SU-DHL-6 (cell line): ENCODE data around the gene MAGI3.

ENCODE experiments used
- H2AFZ ChIP-seq: fragments of 200-600 bp; sonication (generic); 2 replicates; pipeline ENCODE4 v1.6.1; 2014; ENCODE audit warnings: low read depth, mild to moderate bottlenecking, moderate library complexity, mixed read lengths, antibody characterized with exemption, low read length; ENCODE audit not compliant: severe bottlenecking
- H3F3A ChIP-seq: fragments of 200-600 bp; shearing (Covaris generic); 2 replicates; pipeline ENCODE4 v1.6.0; 2016; ENCODE audit warnings: antibody characterized with exemption, mild to moderate bottlenecking; ENCODE audit not compliant: insufficient read depth
- H3K27ac ChIP-seq: fragments of 200-600 bp; sonication (generic); 2 replicates; pipeline ENCODE4 v1.5.1; 2016; ENCODE audit warnings: low read depth, mild to moderate bottlenecking, low read length, moderate library complexity, mixed read lengths
- H3K27me3 ChIP-seq: fragments of 200-600 bp; sonication (generic), shearing (Covaris generic); 2 replicates; pipeline ENCODE4 v1.6.0; 2014; ENCODE audit warnings: mild to moderate bottlenecking, low read length
- H3K36me3 ChIP-seq: fragments of 200-600 bp; sonication (generic); 2 replicates; pipeline ENCODE4 v1.6.1; 2014; ENCODE audit warnings: mild to moderate bottlenecking, low read length, mixed read lengths
- H3K4me2 ChIP-seq: fragments of 300-600, 200-600 bp; shearing (Covaris generic), sonication (generic); 2 replicates; pipeline ENCODE4 v1.6.0; 2014; ENCODE audit warnings: low read length, low read depth, mild to moderate bottlenecking; ENCODE audit not compliant: poor library complexity, severe bottlenecking
- H3K4me3 ChIP-seq: fragments of 200-600 bp; sonication (generic); 2 replicates; pipeline ENCODE4 v1.5.1; 2014; ENCODE audit warnings: antibody characterized with exemption, low read length, mild to moderate bottlenecking, mixed read lengths; ENCODE audit not compliant: insufficient read depth, poor library complexity, severe bottlenecking
- H3K79me2 ChIP-seq: fragments of 200-600 bp; sonication (generic); 2 replicates; pipeline ENCODE4 v1.6.1; 2014; ENCODE audit warnings: mild to moderate bottlenecking, low read length, moderate library complexity; ENCODE audit not compliant: insufficient read depth
- H3K9ac ChIP-seq: fragments of 200-600 bp; sonication (generic); 2 replicates; pipeline ENCODE4 v1.7.0; 2014; ENCODE audit warnings: mild to moderate bottlenecking, low read length
- H3K9me2 ChIP-seq: fragments of 200-600 bp; sonication (generic); replicated peaks from 2 replicates; pipeline ENCODE4 v1.6.1; 2014; ENCODE audit warnings: low read length; ENCODE audit not compliant: insufficient read depth
- H3K9me3 ChIP-seq: fragments of 200-600 bp; sonication (generic); 2 replicates; pipeline ENCODE4 v1.6.1; 2014; ENCODE audit warnings: low read length, mixed read lengths; ENCODE audit not compliant: insufficient read depth
- H4K20me1 ChIP-seq: fragments of 200-600 bp; sonication (generic); 2 replicates; pipeline ENCODE4 v1.6.1; 2014; ENCODE audit warnings: low read depth, mild to moderate bottlenecking, antibody characterized with exemption, low read length, moderate library complexity, mixed read lengths
- CTCF ChIP-seq: fragments of 200-600 bp; sonication (generic); IDR thresholded peaks from one replicate; pipeline ENCODE4 v1.5.1; 2017; ENCODE audit warnings: antibody characterized with exemption, mild to moderate bottlenecking, low read length, moderate library complexity; ENCODE audit not compliant: insufficient read depth, poor library complexity, severe bottlenecking
- EZH2phosphoT487 ChIP-seq: fragments of 200-600 bp; sonication (generic), shearing (Covaris generic); conservative IDR thresholded peaks from 2 replicates; pipeline ENCODE4 v1.6.1; 2018; ENCODE audit warnings: mild to moderate bottlenecking, antibody characterized with exemption, low read length, moderate library complexity, mixed read lengths

MAGI3 gene

GRCh38 chr1:113517346-113517745 lies 127.0 kb downstream of the MAGI3 start:
- Histone ChIP-seq H3K36me3 (no peaks in the 10 kb centered on the region), H4K20me1 (no peaks in the 10 kb centered on the region), H3K4me2 (no peak overlapping the region), H3K27me3 (no peaks in the 10 kb centered on the region), H3F3A (no peaks in the 10 kb centered on the region), H2AFZ (no peak overlapping the region), H3K79me2 (no peaks in the 10 kb centered on the region), H3K27ac (no peak overlapping the region), H3K9me2 (no peaks in the 10 kb centered on the region), H3K9me3 (no peaks in the 10 kb centered on the region), H3K9ac (no peak overlapping the region), H3K4me3 (no peak overlapping the region)
- TF ChIP-seq EZH2phosphoT487 (no peak), CTCF (no peak)

GRCh38 chr1:113517983-113518382 lies 127.7 kb downstream of the MAGI3 start:
- H3K4me3 ChIP-seq, result no peak overlapping the region

GRCh38 chr1:113519556-113519955 lies 129.2 kb downstream of the MAGI3 start:
- Histone ChIP-seq H2AFZ (no peak overlapping the region), H3K36me3 (no peaks in the 10 kb centered on the region), H3K27me3 (no peaks in the 10 kb centered on the region), H3K4me3 (no peak overlapping the region), H3K9me3 (no peaks in the 10 kb centered on the region), H3F3A (no peaks in the 10 kb centered on the region), H3K27ac (no peak overlapping the region), H3K79me2 (no peaks in the 10 kb centered on the region), H4K20me1 (no peaks in the 10 kb centered on the region), H3K9me2 (no peaks in the 10 kb centered on the region), H3K4me2 (no peak overlapping the region), H3K9ac (no peak overlapping the region)
- no peak for TF ChIP-seq EZH2phosphoT487
- TF ChIP-seq CTCF, result no peak

More at GRCh38 chr1:113517983-113518382, 127.7 kb downstream of the MAGI3 start:
- Histone ChIP-seq H3F3A (no peaks in the 10 kb centered on the region), H3K9ac (no peak overlapping the region), H3K79me2 (no peaks in the 10 kb centered on the region), H3K4me2 (no peak overlapping the region), H3K9me2 (no peaks in the 10 kb centered on the region), H3K36me3 (no peaks in the 10 kb centered on the region), H3K27ac (no peak overlapping the region), H2AFZ (no peak overlapping the region), H4K20me1 (no peaks in the 10 kb centered on the region), H3K9me3 (no peaks in the 10 kb centered on the region), H3K27me3 (no peaks in the 10 kb centered on the region)
- TF ChIP-seq CTCF, result no peak
- no peak for TF ChIP-seq EZH2phosphoT487

- Histone ChIP-seq H3K9ac (no peak overlapping the region), H3K79me2 (no peaks in the 10 kb centered on the region), H3K27me3 (no peaks in the 10 kb centered on the region), H3K27ac (no peak overlapping the region), H2AFZ (no peak overlapping the region), H3K9me2 (no peaks in the 10 kb centered on the region), H3K9me3 (no peaks in the 10 kb centered on the region), H3K36me3 (no peaks in the 10 kb centered on the region), H3K4me3 (no peak overlapping the region), H4K20me1 (no peaks in the 10 kb centered on the region), H3K4me2 (no peak overlapping the region), H3F3A (no peaks in the 10 kb centered on the region)
- TF ChIP-seq CTCF (no peak), EZH2phosphoT487 (no peak)
These were observed 139.7 kb downstream of the MAGI3 start for GRCh38 chr1:113530021-113530420.
